HepG2 (cell line): ENCODE results near the gene ULBP1. TPM values are rescaled to one million over a fixed set of nuclear protein-coding genes. Genes with fewer than 3 reads are reported as not detected.

Source experiments
- ATAC-seq: fragments of 200-7000 bp; cut with Tn5 transposase; 3 replicates; pipeline ENCODE4 v1.9.1; 2020; ENCODE audit warnings: mild to moderate bottlenecking, moderate library complexity
- BruUV-seq: library from RNA; stranded (reverse); fragments of 400-500 nt; replicated peaks from 2 replicates; lab custom pipeline; 2021; lab: Mats Ljungman, UMichigan
- CTCF ChIA-PET: fragments of 300-600 bp; formaldehyde crosslinking; extraction: SDS; loops from one replicate; lab custom pipeline; 2021; ENCODE audit warnings: low total read pairs, inconsistent platforms, low intra/inter-chr PET ratio; lab: Yijun Ruan, JAX
- POLR2A ChIA-PET: fragments of 350-600 bp; sonication (Branson Sonifier 250); formaldehyde crosslinking; loops from one replicate; lab custom pipeline; 2020; ENCODE audit warnings: antibody characterized with exemption, inconsistent platforms; lab: Yijun Ruan, JAX
- DNase-seq: peaks from one replicate; pipeline ENCODE4 v3.0.0-alpha.2; 2015; ENCODE audit warnings: low spot score
- FAIRE-seq: peaks from 3 replicates; lab custom pipeline; 2011; peaks lifted over from hg19 to GRCh38; lab: Jason Lieb, UNC
- H2AFZ ChIP-seq: one replicate; pipeline ENCODE4 v1.6.1; 2011; ENCODE audit warnings: low read length, inconsistent platforms
- H3K27ac ChIP-seq: fragments of 300-600 bp; 3 replicates; pipeline ENCODE4 v1.8.0; 2011; ENCODE audit warnings: mixed run types, mild to moderate bottlenecking, mixed read lengths, low read length, inconsistent platforms; ENCODE audit not compliant: insufficient read depth; ENCODE audit errors: extremely low read length
- H3K27me3 ChIP-seq, 2 experiments: fragments of 200-600 bp in 1 of 2; 2 replicates in 1 of 2; 3 replicates in 1 of 2; pipeline versions ENCODE4 v1.6.0 to v1.8.0; 2011; ENCODE audit warnings: low read length in 2 of 2, mild to moderate bottlenecking in 2 of 2, moderate library complexity in 2 of 2, inconsistent platforms in 1 of 2; ENCODE audit not compliant: insufficient read depth in 2 of 2, control insufficient read depth in 1 of 2
- H3K36me3 ChIP-seq, 2 experiments: fragments of 200-600 bp in 1 of 2; replicated peaks in 1 of 2; 2 replicates in 1 of 2; 3 replicates in 1 of 2; pipeline versions ENCODE4 v1.5.1 to v1.8.0; 2011; ENCODE audit warnings: low read length in 2 of 2, inconsistent platforms in 1 of 2; ENCODE audit not compliant: insufficient read depth in 2 of 2, control insufficient read depth in 1 of 2
- H3K4me1 ChIP-seq: 2 replicates; pipeline ENCODE4 v1.5.1; 2012; ENCODE audit warnings: low read length, inconsistent platforms; ENCODE audit not compliant: insufficient read depth
- H3K4me2 ChIP-seq: 2 replicates; pipeline ENCODE4 v1.6.0; 2011; ENCODE audit warnings: low read depth, low read length, inconsistent platforms
- H3K4me3 ChIP-seq, 3 experiments: fragments of 200-600 bp in 1 of 3; sonication (generic), shearing (Covaris generic) in 1 of 3; replicated peaks in 1 of 3; 2 replicates each; pipeline ENCODE4 v1.5.1; 2011 to 2016; ENCODE audit warnings: low read length in 3 of 3, inconsistent platforms in 2 of 3, low read depth in 2 of 3, mild to moderate bottlenecking in 2 of 3, control low read depth in 1 of 3, mixed read lengths in 1 of 3; ENCODE audit not compliant: insufficient read depth in 1 of 3
- H3K79me2 ChIP-seq: one replicate; pipeline ENCODE4 v1.6.1; 2011; ENCODE audit warnings: low read length, inconsistent platforms; ENCODE audit not compliant: insufficient read depth
- H3K9ac ChIP-seq: 2 replicates; pipeline ENCODE4 v1.6.0; 2011; ENCODE audit warnings: mild to moderate bottlenecking, low read depth, low read length, inconsistent platforms; ENCODE audit not compliant: insufficient read depth
- H3K9me3 ChIP-seq: 2 replicates; pipeline ENCODE4 v1.5.1; 2012; ENCODE audit warnings: mild to moderate bottlenecking, low read length
- H4K20me1 ChIP-seq: 2 replicates; pipeline ENCODE4 v1.6.0; 2011; ENCODE audit warnings: inconsistent platforms, mild to moderate bottlenecking, low read length, moderate library complexity; ENCODE audit not compliant: insufficient read depth
- FOXO4 ChIP-seq: sonication (generic); formaldehyde crosslinking; conservative IDR thresholded peaks from 2 replicates; pipeline ENCODE4 v1.8.1; 2023; ENCODE audit warnings: missing genetic modification reagents
- HDAC1 ChIP-seq: sonication (generic); formaldehyde crosslinking; IDR thresholded peaks from 2 replicates; pipeline ENCODE4 v1.5.1; 2020; ENCODE audit warnings: mild to moderate bottlenecking, missing genetic modification reagents
- IRF9 ChIP-seq: sonication (generic); formaldehyde crosslinking; IDR thresholded peaks from 2 replicates; pipeline ENCODE4 v1.8.0; 2022; ENCODE audit warnings: missing genetic modification reagents, mild to moderate bottlenecking, borderline replicate concordance
- JARID2 ChIP-seq: sonication (generic); formaldehyde crosslinking; IDR thresholded peaks from 2 replicates; pipeline ENCODE4 v1.8.1; 2023; ENCODE audit warnings: missing genetic modification reagents, inconsistent platforms; ENCODE audit not compliant: insufficient replicate concordance
- NFE2 ChIP-seq: sonication (generic); formaldehyde crosslinking; IDR thresholded peaks from 2 replicates; pipeline ENCODE4 v1.4.0; 2020; ENCODE audit warnings: missing genetic modification reagents
- NR0B2 ChIP-seq: sonication (generic); formaldehyde crosslinking; IDR thresholded peaks from 2 replicates; pipeline ENCODE4 v1.4.0; 2020; ENCODE audit warnings: mild to moderate bottlenecking, missing genetic modification reagents
- PAWR ChIP-seq: sonication (generic); formaldehyde crosslinking; IDR thresholded peaks from 2 replicates; pipeline ENCODE4 v1.4.0; 2020; ENCODE audit warnings: missing genetic modification reagents, mild to moderate bottlenecking, borderline replicate concordance
- SCMH1 ChIP-seq: sonication (generic); formaldehyde crosslinking; IDR thresholded peaks from 2 replicates; pipeline ENCODE4 v1.9.0; 2021; ENCODE audit warnings: missing genetic modification reagents, mild to moderate bottlenecking, borderline replicate concordance
- STAT5B ChIP-seq: sonication (generic); formaldehyde crosslinking; IDR thresholded peaks from 2 replicates; pipeline ENCODE4 v1.4.0; 2020; ENCODE audit warnings: missing genetic modification reagents
- TEAD2 ChIP-seq: sonication (generic); formaldehyde crosslinking; IDR thresholded peaks from 2 replicates; pipeline ENCODE4 v1.9.0; 2021; ENCODE audit warnings: missing genetic modification reagents
- ZBTB25 ChIP-seq: IDR thresholded peaks from 2 replicates; pipeline ENCODE4 v1.6.1; 2018; ENCODE audit warnings: missing genetic modification reagents
- ZNF17 ChIP-seq: sonication (generic); formaldehyde crosslinking; IDR thresholded peaks from 2 replicates; pipeline ENCODE4 v1.5.0; 2020; ENCODE audit warnings: mild to moderate bottlenecking, missing genetic modification reagents
- ZNF441 ChIP-seq: sonication (generic); formaldehyde crosslinking; IDR thresholded peaks from 2 replicates; pipeline ENCODE4 v1.7.0; 2021; ENCODE audit warnings: missing genetic modification reagents, borderline replicate concordance
- ZNF580 ChIP-seq: IDR thresholded peaks from 2 replicates; pipeline ENCODE4 v1.6.1; 2016; ENCODE audit warnings: low read depth, borderline replicate concordance
- ZNF878 ChIP-seq: sonication (generic); formaldehyde crosslinking; IDR thresholded peaks from 2 replicates; pipeline ENCODE4 v1.8.1; 2023; ENCODE audit warnings: mild to moderate bottlenecking, missing genetic modification reagents, moderate library complexity
- WGBS: methylation state at CpG from one replicate; pipeline ENCODE4 v1.1.6; 2017; ENCODE audit warnings: low lambda C conversion rate; 5-methylcytosine and 5-hydroxymethylcytosine counted together
- in situ Hi-C: cut with HindIII; loops from 2 replicates; pipeline ENCODE4 v1.10.0; 2017; ENCODE audit warnings: low pct_unique_long_range_greater_than_20kb; ENCODE audit not compliant: extremely low pct_ligation_motif_present
- intact Hi-C: fragments of 100-400 bp; cut with micrococcal nuclease; formaldehyde crosslinking; loops from one replicate; pipeline ENCODE4 v1.10.0; 2022; ENCODE audit not compliant: unreplicated experiment
- polyA plus RNA-seq, 8 experiments: library from polyadenylated mRNA; depleted of rRNA in 3 of 8; stranded (reverse) in 7 of 8; unstranded in 1 of 8; fragments of >200 nt; fragmentation: Illumina TruSeq in 4 of 8; extraction: Trizol in 4 of 8; gene quantifications; 2 replicates each; pipeline versions ENCODE4 v1.2.1 to v1.2.3, GENCODE V29; 2011 to 2016; ENCODE audit warnings: low read depth in 4 of 8, missing spikeins in 1 of 8, mixed read lengths in 1 of 8; ENCODE audit not compliant: insufficient read depth in 1 of 8
- total RNA-seq, 5 experiments: library from RNA; depleted of rRNA; stranded (reverse); fragments of >200 nt; fragmentation: Illumina TruSeq; extraction: Trizol; gene quantifications; 2 replicates each; pipeline ENCODE4 v1.2.3, GENCODE V29; 2016; ENCODE audit warnings: low read depth in 1 of 5

The ULBP1 gene
- total and polyA plus RNA-seq, 2 of the 13 experiments (the other 11 are each of a cell fraction or from before 2014, with no cell fraction given) = 0.04 to 0.09 TPM

- H3K27ac ChIP-seq = no peak overlapping the region
- H3K4me3 ChIP-seq = no peak overlapping the region
- H3K9ac ChIP-seq = no peak overlapping the region
- intact Hi-C loops = no loop called here
- DNase-seq (no peak), ATAC-seq (no peak), FAIRE-seq (no peak)
- H4K20me1 ChIP-seq = no peaks in the 10 kb centered on the region
- BruUV-seq = no TSS peak
- H3K36me3 ChIP-seq = no peaks in the 10 kb centered on the region
- TF ChIP-seq FOXO4 (CRISPR knock-in tag) (no peak), ZNF441 (CRISPR knock-in tag) (no peak), STAT5B (CRISPR knock-in tag) (no peak), NFE2 (CRISPR knock-in tag) (no peak), JARID2 (CRISPR knock-in tag) (no peak), NR0B2 (CRISPR knock-in tag) (no peak), TEAD2 (no peak), SCMH1 (CRISPR knock-in tag) (no peak), PAWR (no peak), ZNF878 (no peak), ZNF17 (CRISPR knock-in tag) (no peak), IRF9 (CRISPR knock-in tag) (no peak), ZBTB25 (CRISPR knock-in tag) (no peak), HDAC1 (CRISPR knock-in tag) (no peak), ZNF580 (CRISPR knock-in tag) (no peak)
- H3K4me2 ChIP-seq = no peak overlapping the region
- POLR2A ChIA-PET = no interaction called here
- H2AFZ ChIP-seq = no peak overlapping the region
- in situ Hi-C loops = no loop called here
- peaks cover 5 to 50% of the 10 kb centered on the region in 2 experiments for H3K27me3 ChIP-seq
- peaks cover 4% of the 10 kb centered on the region; the same call in 1 of the 2 replicates for H3K4me1 ChIP-seq
- 69% methylated on average over 38 of the region's 38 CpGs for WGBS
- no peaks in the 10 kb centered on the region for H3K9me3 ChIP-seq
- CTCF ChIA-PET = no interaction called here
- no peaks in the 10 kb centered on the region for H3K79me2 ChIP-seq
These were observed 1.7 kb downstream of the ULBP1 start for GRCh38 chr6:149965194-149966020.
